Activated naive CD8-positive, alpha-beta T cell treated with anti-CD3 and anti-CD28 coated beads, Interleukin-2, amount 10 ng/mL, durations not matched to agents 7 days and 5 days (primary cell): ENCODE measurements around the gene VWF. TPM values are rescaled to one million over a fixed set of nuclear protein-coding genes. Genes with fewer than 3 reads are reported as not detected.

Experiments used
- ATAC-seq: fragments of 150-1000 bp; cut with Tn5 transposase; one replicate; pipeline ENCODE4 v1.10.0; 2021; ENCODE audit warnings: low read depth, moderate library complexity
- POLR2A ChIA-PET: fragments of 350-600 bp; sonication (Branson Sonifier 250); formaldehyde crosslinking; loops from one replicate; lab custom pipeline; 2021; ENCODE audit warnings: antibody characterized with exemption; lab: Charles Lee
- DNase-seq: peaks from one replicate; pipeline ENCODE4 v3.0.0; 2021
- H3K27ac Mint-ChIP-seq: one replicate; pipeline ENCODE4 v1.8.0; 2022; ENCODE audit warnings: mild to moderate bottlenecking, mixed read lengths
- H3K27me3 Mint-ChIP-seq: one replicate; pipeline ENCODE4 v1.8.0; 2022; ENCODE audit warnings: mild to moderate bottlenecking, moderate library complexity, mixed read lengths
- H3K36me3 Mint-ChIP-seq: one replicate; pipeline ENCODE4 v1.8.0; 2021; ENCODE audit warnings: mild to moderate bottlenecking, mixed read lengths
- H3K4me1 Mint-ChIP-seq: one replicate; pipeline ENCODE4 v1.8.0; 2021; ENCODE audit warnings: mixed read lengths
- H3K4me3 Mint-ChIP-seq: one replicate; pipeline ENCODE4 v1.8.0; 2022; ENCODE audit warnings: mild to moderate bottlenecking, moderate library complexity, mixed read lengths
- H3K9me3 Mint-ChIP-seq: one replicate; pipeline ENCODE4 v1.8.0; 2021; ENCODE audit warnings: mixed read lengths
- total RNA-seq, 2 experiments: library from RNA; stranded (reverse); gene quantifications; one replicate each; pipeline ENCODE4 v1.2.3, GENCODE V29; 2021

VWF gene
- total RNA-seq, 2 experiments from 2014 or later = 0.23 to 0.44 TPM

DNA sequence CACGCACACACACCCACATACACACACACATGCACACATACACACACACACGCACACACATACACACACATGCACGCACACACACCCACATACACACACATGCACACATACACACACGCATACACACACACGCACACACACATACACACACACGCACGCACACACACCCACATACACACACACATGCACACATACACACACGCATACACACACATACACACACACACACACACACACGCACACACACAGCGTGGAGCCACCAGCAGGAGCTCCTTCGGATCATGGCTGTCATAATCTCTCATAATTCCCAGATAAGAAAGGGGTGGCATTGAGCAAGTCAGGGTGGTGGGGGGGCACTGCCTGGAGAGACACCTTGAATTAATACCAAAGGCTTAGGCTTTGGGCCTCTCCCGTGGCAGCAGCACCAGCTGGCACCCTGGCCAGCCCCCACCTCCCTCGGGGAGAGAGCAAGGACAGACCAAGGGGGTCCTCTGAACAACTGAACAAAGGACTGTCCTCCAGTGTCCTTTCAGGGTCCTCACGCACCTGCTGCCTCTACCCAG lies 201.3 kb downstream of the VWF start:
- ATAC-seq (no peak), DNase-seq (no peak)
- Mint-ChIP-seq H3K36me3 (no peaks in the 10 kb centered on the region), H3K27ac (no peak overlapping the region), H3K9me3 (no peaks in the 10 kb centered on the region), H3K4me1 (peaks cover 1% of the 10 kb centered on the region), H3K27me3 (peaks cover 2% of the 10 kb centered on the region), H3K4me3 (no peak overlapping the region)
- POLR2A ChIA-PET = no interaction called here

DNA sequence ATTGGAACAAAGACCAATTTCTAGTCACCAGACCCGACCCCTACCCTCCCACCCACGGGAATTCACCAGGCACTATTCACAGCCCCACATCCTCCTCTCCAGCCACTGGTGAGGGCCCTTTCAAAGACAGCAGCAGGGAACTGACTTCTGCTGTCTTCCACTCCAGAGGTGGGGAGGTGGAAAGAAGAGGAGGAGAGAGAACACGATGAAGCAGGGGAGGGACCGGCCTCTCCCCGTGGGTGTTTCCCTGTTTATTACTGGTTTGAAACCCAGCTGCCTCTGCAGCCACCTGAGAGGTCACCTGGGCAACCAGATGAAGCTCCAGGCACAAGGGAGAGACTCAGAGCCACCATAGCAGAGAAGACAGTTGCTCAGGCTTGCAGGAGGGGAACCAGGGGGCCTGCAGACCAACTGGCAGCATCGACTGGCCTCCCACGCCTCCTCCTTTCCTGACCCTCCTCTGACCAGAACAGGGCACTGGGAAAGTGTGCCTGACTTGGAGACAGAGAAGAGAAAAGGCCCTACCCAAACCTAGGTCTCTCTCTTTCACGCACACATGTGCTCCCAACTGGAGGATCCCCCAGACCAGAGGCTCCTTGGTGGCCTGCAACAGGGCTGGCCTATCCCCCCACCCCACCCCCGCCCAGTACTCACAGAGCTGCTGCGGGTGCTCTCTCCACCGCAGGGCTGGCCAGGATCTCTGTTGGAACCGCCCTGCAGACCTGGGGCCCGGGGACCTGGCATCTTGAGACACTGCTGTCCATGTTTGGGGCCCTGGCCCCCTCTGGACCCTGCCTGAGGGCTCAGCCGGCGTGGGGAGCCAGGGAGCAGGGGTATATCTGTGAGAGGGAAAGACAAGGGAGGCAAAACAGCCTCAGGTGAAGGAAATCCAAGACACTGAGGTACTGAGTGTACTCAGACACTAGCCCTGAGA lies 202.2 kb downstream of the VWF start:
- no peaks in the 10 kb centered on the region for H3K4me1 Mint-ChIP-seq
- no peak overlapping the region for H3K4me3 Mint-ChIP-seq
- POLR2A ChIA-PET = no interaction called here
- DNase-seq (no peak), ATAC-seq (no peak)
- H3K27ac Mint-ChIP-seq = no peak overlapping the region
- H3K27me3 Mint-ChIP-seq = peaks cover 2% of the 10 kb centered on the region
- no peaks in the 10 kb centered on the region for H3K36me3 Mint-ChIP-seq
- no peaks in the 10 kb centered on the region for H3K9me3 Mint-ChIP-seq

DNA sequence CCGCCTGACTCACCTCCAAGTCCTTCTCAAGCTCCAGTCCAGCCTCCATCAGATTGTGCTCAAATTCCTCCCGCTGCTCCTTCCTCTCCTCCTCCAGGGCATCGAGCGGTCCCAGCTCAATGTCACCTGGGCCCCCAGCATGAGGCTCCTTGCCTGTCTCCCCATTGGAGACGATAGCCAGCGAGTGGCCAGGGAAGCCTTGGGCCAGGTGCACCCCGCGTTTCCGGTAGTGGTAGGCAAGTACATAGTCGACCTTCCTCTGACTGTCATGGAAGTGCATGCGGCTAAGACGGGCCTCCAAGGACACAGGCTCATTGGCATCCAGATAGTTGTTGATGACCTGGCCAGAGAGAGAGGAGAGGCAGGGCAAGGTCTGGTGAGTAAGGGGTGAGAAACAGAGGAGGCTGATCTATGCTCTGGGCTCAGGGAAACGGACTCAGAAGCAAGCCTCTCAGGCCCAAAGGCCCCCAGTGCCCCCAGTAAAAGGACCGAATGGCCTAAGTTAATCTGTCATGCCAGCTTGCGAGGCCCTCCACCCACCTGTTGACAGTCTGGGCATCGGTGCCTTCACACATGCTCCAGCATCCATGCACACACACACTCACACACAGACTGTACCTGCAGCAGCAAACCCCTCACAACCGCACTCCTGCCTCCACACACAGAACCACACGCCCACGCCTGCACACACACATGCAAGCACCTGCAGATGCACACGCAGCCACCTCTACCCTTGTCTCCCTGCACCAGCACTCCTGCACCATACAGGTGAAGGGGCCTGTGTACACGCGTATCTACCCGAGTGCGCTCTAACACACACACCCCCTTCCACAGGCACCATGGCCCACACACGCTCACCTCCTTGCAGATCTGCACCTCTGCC lies 203.2 kb downstream of the VWF start:
- Mint-ChIP-seq H3K9me3 (no peaks in the 10 kb centered on the region), H3K27me3 (peaks cover 2% of the 10 kb centered on the region), H3K36me3 (no peaks in the 10 kb centered on the region), H3K4me3 (no peak overlapping the region), H3K27ac (no peak overlapping the region), H3K4me1 (no peaks in the 10 kb centered on the region)
- POLR2A ChIA-PET = no interaction called here
- DNase-seq (no peak), ATAC-seq (no peak)

DNA sequence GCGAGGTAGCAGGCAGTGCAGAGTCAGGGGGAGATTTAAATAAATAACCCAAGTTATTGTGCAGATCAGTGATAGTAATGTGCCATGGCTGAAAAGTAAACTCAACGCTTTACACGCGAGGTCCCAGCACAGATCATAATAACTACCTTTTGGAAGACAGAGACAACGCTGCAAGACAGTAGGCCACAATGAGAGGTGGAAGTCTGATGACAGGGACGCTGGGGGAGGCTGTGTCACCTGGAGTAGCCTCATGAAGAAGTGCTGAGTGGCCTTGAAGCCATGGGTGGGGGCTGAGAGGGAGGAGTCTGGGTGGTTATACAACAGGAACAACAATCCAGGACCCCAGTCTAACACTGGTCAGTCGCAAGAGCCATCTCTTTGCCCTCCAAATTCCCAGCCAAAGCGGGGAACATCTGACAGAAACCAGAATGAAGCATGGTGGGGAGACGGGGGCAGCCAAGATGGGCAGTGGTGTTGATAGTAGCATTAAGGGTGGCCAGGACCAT lies 207.6 kb downstream of the VWF start:
- no peak overlapping the region for H3K27ac Mint-ChIP-seq
- POLR2A ChIA-PET = no interaction called here
- H3K4me3 Mint-ChIP-seq = no peak overlapping the region
- H3K9me3 Mint-ChIP-seq = no peaks in the 10 kb centered on the region
- ATAC-seq (no peak), DNase-seq (no peak)
- H3K36me3 Mint-ChIP-seq = no peaks in the 10 kb centered on the region
- no peaks in the 10 kb centered on the region for H3K27me3 Mint-ChIP-seq
- no peaks in the 10 kb centered on the region for H3K4me1 Mint-ChIP-seq

DNA sequence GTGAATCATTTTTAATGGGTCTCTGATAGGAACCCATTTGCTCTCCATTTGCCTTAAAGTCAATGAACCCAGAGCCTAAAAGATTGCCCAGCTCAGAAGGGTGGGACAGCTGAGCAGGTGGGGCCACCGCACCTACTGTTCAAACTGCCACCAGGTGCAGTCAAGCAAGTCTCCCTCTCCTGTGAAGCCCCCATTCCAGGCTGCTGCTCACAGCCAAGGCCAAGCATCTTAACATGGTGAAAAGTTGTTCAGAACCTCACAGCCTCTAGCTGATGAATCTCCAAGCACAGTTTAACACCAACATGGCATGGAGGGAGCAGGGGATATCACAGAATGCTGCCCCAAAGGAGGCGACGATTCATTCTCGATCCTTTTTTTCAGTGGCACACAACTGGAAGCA lies 209.0 kb downstream of the VWF start:
- H3K36me3 Mint-ChIP-seq = no peaks in the 10 kb centered on the region

DNA sequence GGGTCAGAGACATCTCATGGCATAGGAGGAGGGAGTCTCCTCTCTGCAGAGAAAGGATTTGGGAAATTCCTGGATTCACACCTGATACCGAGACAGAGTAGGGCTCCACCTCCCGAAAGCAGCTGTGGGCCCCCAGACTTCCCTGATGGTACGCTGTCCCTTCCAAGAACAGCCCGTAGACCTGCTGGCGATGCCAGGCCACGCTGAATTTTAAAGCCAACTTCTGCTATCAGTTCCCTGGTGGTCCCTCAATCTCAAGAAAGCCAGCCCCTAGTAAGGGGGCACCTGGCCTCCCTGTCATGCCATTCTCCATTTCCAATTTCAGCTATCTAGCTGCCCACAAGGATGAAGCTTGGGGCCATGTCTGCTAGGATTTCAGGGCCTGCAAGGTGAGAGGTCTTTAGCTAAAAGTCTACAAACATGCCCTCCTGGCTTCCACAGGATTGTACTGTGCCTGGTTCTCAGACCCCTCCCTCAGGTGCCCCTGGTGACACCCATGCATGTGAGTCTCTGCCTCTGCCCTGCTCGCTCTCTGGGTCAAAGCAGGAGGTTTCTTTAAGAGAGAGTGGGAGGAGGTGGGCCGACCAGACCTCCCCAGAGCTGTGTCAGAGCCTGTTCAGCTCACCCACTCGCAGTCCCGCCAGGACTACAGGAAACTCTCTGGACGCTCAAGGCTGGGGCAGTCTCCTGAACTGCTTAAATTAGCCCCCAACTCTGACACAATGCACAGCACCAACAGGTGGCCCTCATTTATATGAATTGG lies 209.9 kb downstream of the VWF start:
- Mint-ChIP-seq H3K4me1 (no peaks in the 10 kb centered on the region), H3K9me3 (no peaks in the 10 kb centered on the region), H3K27ac (no peak overlapping the region), H3K27me3 (peaks cover 10% of the 10 kb centered on the region), H3K36me3 (no peaks in the 10 kb centered on the region), H3K4me3 (no peak overlapping the region)
- no peak for DNase-seq
- no peak for ATAC-seq
- POLR2A ChIA-PET = no interaction called here

More for the DNA sequence above, 209.0 kb downstream of the VWF start:
- H3K27ac Mint-ChIP-seq = no peak overlapping the region
- ATAC-seq (no peak), DNase-seq (no peak)
- H3K9me3 Mint-ChIP-seq = no peaks in the 10 kb centered on the region
- no peak overlapping the region for H3K4me3 Mint-ChIP-seq
- POLR2A ChIA-PET = no interaction called here
- H3K4me1 Mint-ChIP-seq = no peaks in the 10 kb centered on the region
- H3K27me3 Mint-ChIP-seq = peaks cover 8% of the 10 kb centered on the region

DNA sequence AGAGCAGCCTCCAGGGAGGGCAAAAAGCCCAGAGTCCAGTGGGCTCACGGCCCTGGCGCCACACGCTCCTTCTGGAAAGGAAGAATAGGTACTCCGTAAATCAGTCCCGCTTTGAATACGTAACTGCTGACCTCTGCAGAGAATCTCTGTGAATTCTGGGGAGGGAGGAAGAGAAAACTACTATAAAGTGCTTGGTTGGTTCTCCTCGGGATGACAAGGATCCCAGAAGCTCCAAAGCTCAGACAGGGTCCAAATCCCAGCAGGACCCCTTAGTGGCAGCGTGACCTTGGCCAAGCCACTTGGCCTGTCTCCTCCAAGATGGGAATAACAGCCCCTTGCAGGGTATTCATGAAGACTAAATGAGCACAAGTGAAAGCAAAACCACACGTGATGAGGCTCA lies 211.1 kb downstream of the VWF start:
- ATAC-seq (no peak), DNase-seq (no peak)
- POLR2A ChIA-PET = no interaction called here
- Mint-ChIP-seq H3K4me1 (no peaks in the 10 kb centered on the region), H3K36me3 (no peaks in the 10 kb centered on the region), H3K27ac (no peak overlapping the region), H3K9me3 (no peaks in the 10 kb centered on the region), H3K27me3 (peaks cover 12% of the 10 kb centered on the region), H3K4me3 (no peak overlapping the region)

DNA sequence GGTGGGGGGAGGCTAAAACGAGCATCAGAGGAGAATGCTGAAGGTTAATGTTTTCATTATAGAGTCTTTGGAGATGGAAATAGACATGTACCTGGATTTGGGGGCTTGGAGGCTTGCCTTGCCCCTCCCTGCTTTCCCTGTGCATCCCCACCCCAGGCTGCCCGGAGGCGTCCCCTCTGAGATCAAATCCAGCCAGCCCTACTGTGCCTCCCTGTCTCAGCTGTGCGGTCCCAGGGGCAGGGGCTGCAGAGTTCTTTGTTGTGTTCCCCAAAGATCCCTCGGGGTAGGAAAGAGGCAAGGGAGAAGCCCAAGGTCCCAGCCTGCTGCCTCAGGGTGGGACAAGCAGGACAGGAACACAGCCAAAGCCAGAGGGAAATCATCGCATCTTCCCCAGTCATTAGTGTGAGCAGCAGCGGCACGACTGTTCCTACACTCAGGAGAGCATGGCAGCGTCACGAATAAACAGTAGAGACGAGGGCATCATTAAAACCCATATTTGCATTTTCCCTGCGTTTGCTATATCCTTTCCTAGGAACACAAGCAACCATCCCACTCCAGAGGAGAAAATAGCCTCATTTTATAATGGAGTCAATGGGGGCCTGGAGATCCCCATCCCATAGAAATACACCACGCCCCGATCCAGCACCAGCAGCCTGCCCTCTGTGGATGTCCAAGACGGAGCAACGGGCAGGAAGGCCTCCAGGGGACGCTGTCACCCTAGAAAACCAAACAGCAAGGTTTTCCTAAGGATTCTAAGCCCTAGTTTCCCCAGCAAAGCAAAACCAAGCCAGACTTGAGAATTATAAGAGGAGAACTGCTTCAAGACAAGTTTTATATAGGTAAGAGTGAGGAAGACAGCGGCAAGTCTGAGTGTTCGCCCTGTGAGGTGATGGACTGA lies 211.8 kb downstream of the VWF start:
- peaks cover 12% of the 10 kb centered on the region for H3K27me3 Mint-ChIP-seq
- no peak for ATAC-seq
- H3K4me3 Mint-ChIP-seq = no peak overlapping the region
- H3K4me1 Mint-ChIP-seq = no peaks in the 10 kb centered on the region
- POLR2A ChIA-PET = no interaction called here
- no peak for DNase-seq
- H3K27ac Mint-ChIP-seq = no peak overlapping the region
- H3K9me3 Mint-ChIP-seq = no peaks in the 10 kb centered on the region
- H3K36me3 Mint-ChIP-seq = no peaks in the 10 kb centered on the region

DNA sequence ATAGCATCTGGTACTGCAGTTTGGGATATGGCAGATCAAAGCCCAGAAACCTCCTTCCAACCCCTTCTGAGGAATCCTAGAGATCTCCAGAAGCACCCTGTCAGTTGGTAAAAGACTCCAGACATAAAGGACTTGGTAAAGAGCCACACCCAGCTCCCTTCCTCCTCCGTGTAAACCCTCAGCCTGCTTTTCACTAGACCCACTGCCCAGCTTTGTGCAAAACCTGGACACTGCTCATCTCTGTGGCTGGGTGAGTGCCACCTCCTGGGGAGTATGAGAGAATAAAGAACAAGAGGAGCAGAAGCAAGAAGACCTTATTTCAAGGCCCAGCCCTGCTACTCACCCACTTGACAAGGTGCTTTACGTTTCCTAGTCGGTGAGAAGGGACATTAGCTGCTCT lies 212.5 kb downstream of the VWF start:
- H3K36me3 Mint-ChIP-seq = no peaks in the 10 kb centered on the region
- ATAC-seq = no peak
- no peaks in the 10 kb centered on the region for H3K9me3 Mint-ChIP-seq
- no peak for DNase-seq
- H3K27ac Mint-ChIP-seq = no peak overlapping the region
- POLR2A ChIA-PET = no interaction called here
- H3K27me3 Mint-ChIP-seq = peaks cover 12% of the 10 kb centered on the region
- H3K4me1 Mint-ChIP-seq = no peaks in the 10 kb centered on the region
- no peak overlapping the region for H3K4me3 Mint-ChIP-seq

DNA sequence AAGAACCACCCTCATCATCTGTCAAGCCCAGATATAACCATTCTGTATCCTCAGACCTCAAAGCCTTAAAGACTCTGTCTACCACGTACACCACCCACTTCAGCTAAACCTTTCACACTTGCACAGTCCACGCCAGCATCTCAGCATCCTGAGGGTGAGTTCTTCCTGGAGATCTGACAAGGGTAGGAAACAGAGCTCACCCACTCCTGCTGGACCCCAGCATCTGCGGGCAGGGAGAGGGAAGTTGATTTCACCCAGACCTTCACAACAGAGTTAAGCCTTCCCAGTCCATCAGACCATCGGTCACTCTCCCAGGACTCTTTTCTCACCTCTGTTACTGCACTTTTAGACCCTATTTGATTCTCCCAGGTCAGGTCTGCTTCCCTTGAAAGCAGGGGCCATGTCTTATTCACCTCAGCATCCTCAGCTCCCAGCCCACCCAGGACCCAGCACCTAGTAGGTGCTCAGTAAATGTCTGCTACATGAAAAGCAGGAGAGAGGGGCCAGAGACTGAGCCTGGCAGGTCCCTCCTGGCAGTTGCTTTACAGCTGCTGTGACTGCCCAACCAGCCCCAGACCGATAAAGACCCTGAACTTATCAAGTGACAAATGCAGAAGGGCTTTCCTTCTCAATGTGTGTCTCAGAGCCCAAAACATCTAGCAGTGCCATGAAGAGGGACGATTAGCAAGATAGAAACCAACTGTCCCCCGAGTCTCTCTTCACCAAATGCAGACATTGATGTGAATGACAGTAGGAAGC lies 213.5 kb downstream of the VWF start:
- no peaks in the 10 kb centered on the region for H3K4me1 Mint-ChIP-seq
- peaks cover 12% of the 10 kb centered on the region for H3K27me3 Mint-ChIP-seq
- no peaks in the 10 kb centered on the region for H3K36me3 Mint-ChIP-seq
- DNase-seq (no peak), ATAC-seq (no peak)
- no peaks in the 10 kb centered on the region for H3K9me3 Mint-ChIP-seq
- POLR2A ChIA-PET = no interaction called here
- H3K27ac Mint-ChIP-seq = no peak overlapping the region
- no peak overlapping the region for H3K4me3 Mint-ChIP-seq

DNA sequence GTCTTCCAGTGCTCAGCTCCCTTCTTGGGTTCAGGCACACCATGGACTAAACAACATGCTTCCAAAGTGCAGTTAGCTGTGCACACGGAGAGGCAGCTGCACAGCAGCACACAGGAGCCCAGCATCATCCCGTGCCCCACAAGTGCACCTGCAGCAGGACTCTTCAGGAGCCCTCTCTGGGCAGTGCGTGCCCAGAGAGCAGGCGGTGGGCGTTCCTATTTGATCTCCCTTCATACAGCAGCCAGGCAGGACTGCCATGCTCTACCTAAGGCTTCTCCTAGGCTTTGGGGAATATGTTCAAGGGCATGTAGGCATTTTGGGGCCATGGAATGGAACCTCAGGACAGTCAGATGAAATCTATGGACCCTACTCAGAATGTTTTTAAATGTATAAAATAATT lies 214.9 kb downstream of the VWF start:
- Mint-ChIP-seq H3K27ac (no peak overlapping the region), H3K36me3 (no peaks in the 10 kb centered on the region), H3K27me3 (peaks cover 12% of the 10 kb centered on the region), H3K4me1 (no peaks in the 10 kb centered on the region), H3K9me3 (no peaks in the 10 kb centered on the region), H3K4me3 (no peak overlapping the region)
- ATAC-seq (no peak), DNase-seq (no peak)
- POLR2A ChIA-PET = no interaction called here

DNA sequence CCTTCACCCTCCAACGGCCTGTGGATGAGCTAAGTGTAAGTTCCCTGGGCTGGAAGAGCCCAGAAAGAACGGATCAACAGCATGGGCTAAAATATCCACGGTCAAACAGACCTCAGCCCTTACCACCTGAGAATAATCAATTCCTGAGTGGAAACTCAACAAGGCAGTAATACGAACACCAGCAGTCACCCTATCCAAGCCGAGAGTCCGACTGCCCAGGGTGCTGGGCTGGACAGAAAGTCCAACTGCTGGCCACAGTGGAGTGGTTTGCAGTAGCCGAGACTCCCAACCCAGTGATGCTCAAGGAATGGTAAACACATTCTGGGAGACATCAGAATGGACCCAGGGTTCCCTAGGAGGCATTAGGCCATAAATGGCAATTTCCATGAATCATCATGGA lies 216.2 kb downstream of the VWF start:
- no peak overlapping the region for H3K4me3 Mint-ChIP-seq
- no peak overlapping the region for H3K27ac Mint-ChIP-seq
- ATAC-seq (no peak), DNase-seq (no peak)
- H3K36me3 Mint-ChIP-seq = no peaks in the 10 kb centered on the region
- H3K9me3 Mint-ChIP-seq = no peaks in the 10 kb centered on the region
- H3K27me3 Mint-ChIP-seq = peaks cover 12% of the 10 kb centered on the region
- no peaks in the 10 kb centered on the region for H3K4me1 Mint-ChIP-seq
- POLR2A ChIA-PET = no interaction called here
